ENCODE measurements around the gene B3GNT7. TPM values are rescaled to one million over a fixed set of nuclear protein-coding genes. Genes with fewer than 3 reads are reported as not detected.
A peak's percentile ranks its signal among the peaks of the same experiment; 100 is the strongest.

The B3GNT7 gene
- total RNA-seq, 2 donors from 2014 or later: 8.6 to 22.1 TPM

GRCh38 chr2:231411237-231411636, 15.7 kb downstream of the B3GNT7 start:
- peak overlapping the region in 3 of 4 donors; percentile 74 to 94 (median 94) for H3K27ac ChIP-seq
- H3K4me3 ChIP-seq: no peak overlapping the region
- H3K27me3 ChIP-seq: no peaks in the 10 kb centered on the region
- H3K4me1 ChIP-seq: peaks cover 84% of the 10 kb centered on the region
- ATAC-seq (no peak), DNase-seq (no peak)
- intact Hi-C loops (cut with DNase I): loop anchor here (10.0 kb wide), 1 partner anchor 186 kb away; no protein-coding TSS in a partner anchor
- WGBS, 2 donors: 55 to 67% methylated on average over 3 of the region's 3 CpGs
- peaks cover 0 to 3% (median 0%) of the 10 kb centered on the region in 3 donors for H3K9me3 ChIP-seq
- H3K36me3 ChIP-seq (replicated peaks in 1 of 2; ENCODE audit: insufficient read depth in 1 of 2, low read depth in 2 of 2): no peaks in the 10 kb centered on the region
- TF ChIP-seq, protein P1, sequence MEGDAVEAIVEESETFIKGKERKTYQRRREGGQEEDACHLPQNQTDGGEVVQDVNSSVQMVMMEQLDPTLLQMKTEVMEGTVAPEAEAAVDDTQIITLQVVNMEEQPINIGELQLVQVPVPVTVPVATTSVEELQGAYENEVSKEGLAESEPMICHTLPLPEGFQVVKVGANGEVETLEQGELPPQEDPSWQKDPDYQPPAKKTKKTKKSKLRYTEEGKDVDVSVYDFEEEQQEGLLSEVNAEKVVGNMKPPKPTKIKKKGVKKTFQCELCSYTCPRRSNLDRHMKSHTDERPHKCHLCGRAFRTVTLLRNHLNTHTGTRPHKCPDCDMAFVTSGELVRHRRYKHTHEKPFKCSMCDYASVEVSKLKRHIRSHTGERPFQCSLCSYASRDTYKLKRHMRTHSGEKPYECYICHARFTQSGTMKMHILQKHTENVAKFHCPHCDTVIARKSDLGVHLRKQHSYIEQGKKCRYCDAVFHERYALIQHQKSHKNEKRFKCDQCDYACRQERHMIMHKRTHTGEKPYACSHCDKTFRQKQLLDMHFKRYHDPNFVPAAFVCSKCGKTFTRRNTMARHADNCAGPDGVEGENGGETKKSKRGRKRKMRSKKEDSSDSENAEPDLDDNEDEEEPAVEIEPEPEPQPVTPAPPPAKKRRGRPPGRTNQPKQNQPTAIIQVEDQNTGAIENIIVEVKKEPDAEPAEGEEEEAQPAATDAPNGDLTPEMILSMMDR (IDR thresholded peaks at IDR 0.05): no peak
- no peak for TF ChIP-seq POLR2A (IDR thresholded peaks at IDR 0.05)

DNA sequence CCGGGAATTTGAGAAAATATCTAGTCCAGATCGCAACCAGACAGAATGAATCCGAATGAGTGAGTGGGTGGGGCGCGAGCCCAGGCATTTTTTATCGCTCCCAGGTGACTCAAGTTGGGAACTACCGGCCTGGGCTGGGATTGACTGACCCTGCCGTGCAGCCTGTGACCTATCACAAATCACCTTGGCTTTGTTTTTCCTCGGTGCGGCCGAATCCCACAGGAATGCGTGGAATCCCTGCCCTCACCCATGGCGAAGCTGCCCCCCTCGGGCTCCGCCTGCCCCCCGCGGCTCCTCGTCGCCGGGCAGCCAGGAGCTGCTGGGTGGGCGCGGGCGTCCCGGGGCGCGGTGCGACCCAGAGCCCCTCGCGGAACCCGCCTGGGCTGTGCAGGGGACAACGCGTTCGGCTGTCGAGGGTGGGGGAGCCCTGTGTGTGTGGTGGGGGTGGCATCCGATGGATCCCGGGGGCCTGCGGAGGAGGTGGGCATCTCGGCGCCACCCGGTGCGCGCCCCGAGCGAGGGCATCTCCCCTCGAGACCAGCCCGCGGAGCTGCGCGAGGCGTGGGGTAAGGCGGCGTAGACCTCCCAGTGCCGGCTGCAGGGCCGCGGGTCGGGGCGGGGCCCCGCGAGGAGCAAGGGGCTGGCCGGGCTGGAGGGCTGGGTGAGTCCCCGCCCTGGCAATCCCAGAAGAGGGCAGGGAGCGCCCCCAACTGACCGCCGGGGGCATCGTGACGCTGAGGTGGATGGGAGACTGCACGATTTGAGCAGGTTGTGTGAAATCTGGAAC, 16.5 kb downstream of the B3GNT7 start:
- H3K36me3 ChIP-seq (replicated peaks in 1 of 2; ENCODE audit: insufficient read depth in 1 of 2, low read depth in 2 of 2): no peaks in the 10 kb centered on the region
- intact Hi-C loops (cut with DNase I): loop anchor here (10.0 kb wide), 1 partner anchor 187 kb away; no protein-coding TSS in a partner anchor
- 0 to 1% methylated on average over 6 to 63 of the region's 67 CpGs for WGBS, 2 donors
- peak overlapping the region; percentile 75 to 94 (median 86) for H3K27ac ChIP-seq
- TF ChIP-seq, protein P1 (IDR thresholded peaks at IDR 0.05): peak; percentile 75 to 97 (median 95)
- peak; percentile 49 to 75 (median 67) for TF ChIP-seq POLR2A (IDR thresholded peaks at IDR 0.05)
- H3K4me1 ChIP-seq: peaks cover 76% of the 10 kb centered on the region
- peak; percentile 95 for ATAC-seq
- peak overlapping the region; percentile 36 to 58 for H3K4me3 ChIP-seq
- peak; percentile 92 to 94 (median 92) for DNase-seq
- H3K9me3 ChIP-seq: peaks cover 0 to 3% (median 0%) of the 10 kb centered on the region in 3 donors
- H3K27me3 ChIP-seq: no peaks in the 10 kb centered on the region

- no peaks in the 10 kb centered on the region for H3K36me3 ChIP-seq (replicated peaks in 1 of 2; ENCODE audit: insufficient read depth in 1 of 2, low read depth in 2 of 2)
- H3K27me3 ChIP-seq: no peaks in the 10 kb centered on the region
- DNase-seq (no peak), ATAC-seq (no peak)
- no peak for TF ChIP-seq POLR2A (IDR thresholded peaks at IDR 0.05)
- TF ChIP-seq, protein P1 (IDR thresholded peaks at IDR 0.05): peak in 1 of 7 experiments; percentile 2
- no peak overlapping the region for H3K4me3 ChIP-seq
- intact Hi-C loops (cut with DNase I): loop anchor here (10.0 kb wide), 1 partner anchor 188 kb away; no protein-coding TSS in a partner anchor
- peaks cover 0 to 3% (median 0%) of the 10 kb centered on the region in 3 donors for H3K9me3 ChIP-seq
- H3K4me1 ChIP-seq: peaks cover 70% of the 10 kb centered on the region
- H3K27ac ChIP-seq: peak overlapping the region; percentile 75 to 94 (median 86)
- 28 to 39% methylated on average over 9 of the region's 9 CpGs for WGBS, 2 donors
Observed at GRCh38 chr2:231412618-231412963, 17.1 kb downstream of the B3GNT7 start.

- peak overlapping the region in 1 of 4 donors; percentile 94 for H3K27ac ChIP-seq
- ATAC-seq: no peak
Observed at GRCh38 chr2:231413456-231413855, 17.9 kb downstream of the B3GNT7 start.

More at GRCh38 chr2:231413456-231413855, 17.9 kb downstream of the B3GNT7 start:
- H3K9me3 ChIP-seq: peaks cover 0 to 3% (median 0%) of the 10 kb centered on the region in 3 donors
- DNase-seq: no peak
- no peak for TF ChIP-seq POLR2A (IDR thresholded peaks at IDR 0.05)
- TF ChIP-seq, protein P1 (IDR thresholded peaks at IDR 0.05): no peak
- no peak overlapping the region for H3K4me3 ChIP-seq
- 76 to 79% methylated on average over 6 of the region's 6 CpGs for WGBS, 2 donors
- no peaks in the 10 kb centered on the region for H3K27me3 ChIP-seq
- intact Hi-C loops (cut with DNase I): loop anchor here (10.0 kb wide), 1 partner anchor 189 kb away; no protein-coding TSS in a partner anchor
- H3K36me3 ChIP-seq (replicated peaks in 1 of 2; ENCODE audit: insufficient read depth in 1 of 2, low read depth in 2 of 2): no peaks in the 10 kb centered on the region
- H3K4me1 ChIP-seq: peaks cover 62% of the 10 kb centered on the region

All from body of pancreas (tissue), 4 donors.